ENCODE results near the gene BMPR1A.
"Not testable (repeated sequence)": the region's sequence is repeated elsewhere in the genome, so short reads cannot be mapped to it uniquely, and the experiment has no call there.

The BMPR1A gene

DNA sequence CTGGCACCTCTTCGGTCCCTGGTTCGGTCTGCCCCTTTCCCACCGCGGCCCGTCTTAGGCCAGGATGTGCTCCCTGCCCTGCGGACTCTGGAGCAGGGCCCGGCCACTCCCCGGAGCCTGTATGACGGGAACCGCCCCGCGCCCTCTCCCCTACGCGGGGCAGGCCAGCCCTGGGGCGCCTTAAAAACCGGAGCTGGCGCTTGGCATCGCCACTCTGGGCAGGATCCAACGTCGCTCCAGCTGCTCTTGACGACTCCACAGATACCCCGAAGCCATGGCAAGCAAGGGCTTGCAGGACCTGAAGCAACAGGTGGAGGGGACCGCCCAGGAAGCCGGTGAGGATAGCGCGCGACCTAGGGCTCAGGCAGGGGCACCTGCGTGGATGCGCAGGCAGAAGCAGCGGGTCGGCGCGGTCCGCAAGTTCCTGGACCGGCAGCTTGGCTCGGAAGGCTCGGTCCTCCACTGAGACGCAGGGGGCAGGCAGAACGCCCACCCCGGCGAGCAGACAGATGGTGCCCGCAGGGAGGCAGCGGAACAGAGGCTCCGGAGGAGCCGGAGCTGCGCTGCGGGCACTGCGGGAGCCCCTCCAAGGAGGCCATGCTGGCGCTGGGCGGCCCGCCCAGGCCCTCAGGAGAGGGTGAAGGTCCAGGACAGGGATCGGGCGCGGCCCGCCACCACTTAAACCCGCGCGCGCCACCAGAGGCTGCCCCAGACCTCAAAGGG is 212.0 kb downstream of the BMPR1A start, which contains the start of gene ADIRF:
Gene ADIRF (plus strand): TSS at position 212 of the 723 bp plus-strand sequence. CDS start 63 bp downstream, at position 275.
- DNase-seq (ENCODE audit: low read depth in 2 of 2) = no peak

DNA sequence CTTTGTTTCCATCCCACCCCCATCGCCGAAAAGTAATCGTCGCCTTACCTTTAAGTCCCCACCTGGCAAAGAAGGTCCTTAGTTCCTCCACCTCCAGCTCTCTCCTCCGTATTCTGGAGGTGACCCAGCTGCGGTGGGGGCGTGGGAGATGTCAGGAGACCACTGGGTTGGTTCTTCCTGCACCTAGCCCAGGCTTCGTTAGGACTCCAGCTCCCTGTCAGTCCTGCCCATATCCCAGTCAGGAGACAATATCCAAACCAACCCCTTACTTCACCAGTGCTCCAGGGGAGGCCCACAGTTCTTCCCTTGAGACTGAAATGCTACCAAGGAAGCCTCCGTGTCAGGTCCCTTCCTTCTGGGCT is 212.6 kb downstream of the BMPR1A start:
- no peak for DNase-seq (ENCODE audit: low read depth in 2 of 2)

DNA sequence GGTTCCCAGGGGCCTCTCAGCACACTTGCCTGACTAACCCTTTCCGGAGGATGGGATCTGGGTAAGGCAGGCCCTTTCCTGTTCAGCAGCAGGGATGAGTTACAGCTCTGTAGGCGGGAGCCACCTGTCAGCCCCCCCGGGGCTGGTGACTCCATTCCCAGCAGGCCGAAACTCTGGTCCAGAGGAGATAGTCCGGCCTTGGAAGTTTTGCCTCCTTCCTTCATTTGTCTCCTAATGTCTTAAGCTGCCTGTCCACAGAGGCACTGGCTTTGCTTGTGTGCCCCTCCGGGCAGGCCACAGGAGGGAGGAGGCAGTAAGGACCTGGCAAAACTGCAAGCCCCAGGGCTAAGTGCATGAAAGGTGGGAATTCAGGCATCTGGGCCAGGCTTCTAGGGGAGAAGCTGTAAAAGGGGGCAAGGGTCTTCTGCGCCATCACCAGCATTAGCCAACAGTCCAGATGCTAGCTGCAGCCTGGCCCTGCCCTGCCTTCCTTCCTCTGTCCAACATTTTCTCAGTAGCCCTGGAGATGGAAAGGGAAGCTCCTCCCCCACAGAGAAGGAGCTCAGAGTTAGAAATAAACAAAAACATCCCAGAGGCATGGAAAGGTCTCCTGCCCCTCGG is 213.1 kb downstream of the BMPR1A start:
- no peak for DNase-seq (ENCODE audit: low read depth in 2 of 2)

DNA sequence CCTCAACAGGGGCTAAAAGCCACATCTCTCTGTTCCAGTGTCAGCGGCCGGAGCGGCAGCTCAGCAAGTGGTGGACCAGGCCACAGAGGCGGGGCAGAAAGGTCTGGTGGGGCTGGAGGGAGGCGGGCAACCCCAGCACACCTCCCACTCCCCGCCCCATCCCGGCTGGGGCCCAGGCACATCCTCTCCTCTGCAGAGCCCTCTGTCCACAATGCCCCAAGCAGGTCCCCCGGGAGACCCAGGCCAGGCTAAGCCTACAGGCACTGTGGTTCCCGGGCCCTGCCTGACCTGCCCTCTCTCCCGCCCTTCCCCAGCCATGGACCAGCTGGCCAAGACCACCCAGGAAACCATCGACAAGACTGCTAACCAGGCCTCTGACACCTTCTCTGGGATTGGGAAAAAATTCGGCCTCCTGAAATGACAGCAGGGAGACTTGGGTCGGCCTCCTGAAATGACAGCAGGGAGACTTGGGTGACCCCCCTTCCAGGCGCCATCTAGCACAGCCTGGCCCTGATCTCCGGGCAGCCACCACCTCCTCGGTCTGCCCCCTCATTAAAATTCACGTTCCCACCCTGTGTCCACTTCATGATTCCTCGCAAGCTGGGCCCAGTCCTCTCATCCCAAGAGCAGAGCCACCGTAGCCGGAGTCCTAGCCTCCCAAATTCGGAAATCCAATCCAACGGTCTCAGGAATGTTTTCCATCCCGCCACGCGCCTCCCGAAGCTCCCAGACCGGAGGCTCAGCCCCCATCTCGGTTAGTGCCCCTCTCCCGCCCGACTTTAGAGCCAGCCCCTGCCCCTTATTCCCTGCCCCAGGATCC is 214.0 kb downstream of the BMPR1A start:
- no peak for DNase-seq (ENCODE audit: low read depth in 2 of 2)

DNA sequence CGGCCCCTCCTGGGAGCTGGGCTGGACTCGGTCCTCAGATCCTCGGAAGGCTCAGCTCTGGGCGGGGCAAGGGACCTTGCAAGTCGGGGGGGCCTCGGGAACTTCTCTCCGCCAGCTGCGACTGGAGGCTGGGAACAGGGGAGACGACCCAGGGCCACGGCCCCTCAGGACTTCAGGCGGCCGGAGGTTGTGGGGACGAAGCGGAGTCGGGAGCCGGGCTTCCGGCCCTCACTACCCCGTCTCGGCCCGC is 214.5 kb downstream of the BMPR1A start:
- DNase-seq (ENCODE audit: low read depth in 2 of 2) = no peak

DNA sequence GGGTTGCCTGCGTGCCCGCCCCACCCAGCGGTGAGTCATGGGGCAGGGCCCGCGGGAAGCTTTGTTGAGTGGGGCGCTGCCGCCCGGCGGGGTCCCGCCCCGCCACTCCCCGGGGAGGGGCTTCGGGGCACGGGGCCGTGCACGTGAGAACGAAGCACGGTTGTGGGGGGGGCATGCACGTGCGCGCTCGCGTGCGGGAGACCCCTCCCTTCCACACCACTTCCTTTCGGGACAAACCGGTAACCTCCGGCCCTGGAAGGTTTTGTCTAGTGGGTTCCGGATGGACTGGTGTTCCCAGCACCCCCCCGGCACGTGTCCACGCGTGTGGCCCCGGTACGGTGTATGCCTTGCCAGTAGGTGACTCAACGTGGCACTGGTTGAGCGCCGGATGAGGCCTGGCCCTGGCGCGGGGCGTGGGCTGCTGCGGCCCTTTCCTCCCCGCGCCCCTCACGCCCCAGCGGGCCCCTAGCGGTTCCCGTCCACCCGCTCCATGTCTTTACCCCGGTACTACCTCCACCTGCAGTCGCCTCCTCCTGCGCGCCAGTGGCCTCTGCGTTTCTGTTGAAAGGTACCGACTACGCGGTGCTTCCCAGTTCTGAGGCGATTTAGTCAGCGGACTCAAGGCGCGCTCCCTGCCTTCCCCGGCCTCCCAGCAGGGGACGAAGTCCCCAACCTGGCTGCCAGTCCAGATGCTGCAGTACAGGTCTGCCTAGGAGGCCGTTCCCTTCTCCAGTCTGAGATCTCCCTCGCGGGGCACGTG is 215.0 kb downstream of the BMPR1A start:
- peak; percentile 70 to 75 for DNase-seq (ENCODE audit: low read depth in 2 of 2)

DNA sequence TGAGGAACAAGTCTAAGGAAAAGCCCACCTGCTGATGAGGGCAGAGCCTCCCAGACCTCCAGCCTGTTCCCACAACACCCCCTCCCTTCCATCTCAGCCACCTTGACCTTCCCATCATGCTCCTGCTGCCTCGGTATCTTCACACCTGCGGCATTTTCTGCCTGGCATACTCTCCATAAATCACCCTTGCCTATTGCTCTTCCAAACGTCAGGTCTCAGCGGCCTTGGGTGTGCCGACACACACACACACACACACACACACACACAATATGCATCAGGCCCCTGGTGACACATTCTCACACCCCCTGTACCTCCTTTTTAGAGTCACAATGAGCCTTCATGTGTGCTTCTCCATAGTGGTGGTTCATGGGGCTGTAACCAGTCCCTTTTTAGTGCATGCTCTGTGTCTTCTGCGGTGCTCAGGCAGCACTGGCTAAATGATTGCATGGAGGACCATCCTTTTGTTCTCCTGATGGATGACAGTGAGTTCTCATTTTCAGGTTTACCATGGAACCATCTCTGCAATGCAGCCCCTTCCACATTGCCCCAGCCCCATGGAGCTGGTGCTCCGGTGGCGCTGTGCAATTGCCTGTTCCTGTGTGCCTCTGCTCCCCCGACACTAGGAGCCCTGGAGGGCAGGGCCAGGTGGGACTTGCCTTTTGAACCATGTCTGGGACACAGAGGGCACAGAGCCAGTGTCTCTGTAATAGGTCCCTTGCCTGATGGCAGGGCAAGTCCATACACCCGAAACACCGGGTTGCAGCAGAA is 216.4 kb downstream of the BMPR1A start:
- DNase-seq (ENCODE audit: low read depth in 2 of 2) = no peak

DNA sequence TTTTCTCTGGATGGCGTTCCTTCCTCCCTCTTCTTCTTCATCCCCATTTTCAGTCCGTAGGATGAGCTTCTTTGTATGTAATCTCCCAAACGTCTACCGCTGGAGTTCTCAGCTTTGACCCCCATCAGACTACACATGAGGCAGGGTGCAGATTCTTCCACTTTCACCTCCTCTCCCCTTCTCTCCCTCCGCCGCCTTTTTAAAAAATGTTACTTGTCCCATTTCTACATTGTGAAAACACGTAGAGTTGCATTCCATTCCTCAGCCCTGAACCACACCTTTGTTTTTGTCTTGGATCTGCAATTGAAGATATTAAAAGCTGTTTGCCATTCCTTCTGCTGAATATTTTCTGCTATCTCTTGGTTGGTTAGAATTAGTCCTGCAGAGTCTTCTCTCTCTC is 218.1 kb downstream of the BMPR1A start:
- no peak for DNase-seq (ENCODE audit: low read depth in 2 of 2)

DNA sequence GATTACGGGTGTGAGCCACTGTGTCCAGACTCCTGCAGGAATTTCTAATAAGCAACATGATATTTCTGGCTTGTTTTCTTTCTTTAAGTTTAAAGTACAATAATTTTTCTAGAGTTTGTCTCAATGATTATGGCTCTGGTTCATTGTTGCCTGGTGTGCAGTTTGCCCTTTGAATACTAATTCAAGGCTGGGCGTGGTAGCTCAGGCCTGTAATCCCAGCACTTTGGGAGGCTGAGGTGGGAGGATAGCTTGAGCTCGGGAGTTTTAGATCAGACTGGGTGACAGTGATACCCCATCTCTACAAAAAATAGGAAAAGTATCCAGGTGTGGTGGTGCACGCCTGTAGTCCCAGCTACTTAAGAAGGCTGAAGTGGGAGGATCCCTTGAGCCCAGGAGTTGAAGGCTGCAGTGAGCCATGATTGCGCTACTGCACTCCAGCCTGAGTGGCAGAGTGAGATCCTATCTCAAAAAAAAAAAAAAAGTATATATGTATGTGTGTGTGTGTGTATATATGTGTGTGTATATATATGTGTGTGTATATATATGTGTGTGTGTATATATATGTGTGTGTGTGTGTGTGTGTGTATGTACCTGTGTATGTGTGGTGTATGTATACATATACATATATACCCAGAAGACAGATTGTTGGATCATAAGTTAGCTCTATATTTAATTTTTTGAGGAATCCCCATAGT is 220.1 kb downstream of the BMPR1A start:
- DNase-seq (ENCODE audit: low read depth in 2 of 2) = no peak

DNA sequence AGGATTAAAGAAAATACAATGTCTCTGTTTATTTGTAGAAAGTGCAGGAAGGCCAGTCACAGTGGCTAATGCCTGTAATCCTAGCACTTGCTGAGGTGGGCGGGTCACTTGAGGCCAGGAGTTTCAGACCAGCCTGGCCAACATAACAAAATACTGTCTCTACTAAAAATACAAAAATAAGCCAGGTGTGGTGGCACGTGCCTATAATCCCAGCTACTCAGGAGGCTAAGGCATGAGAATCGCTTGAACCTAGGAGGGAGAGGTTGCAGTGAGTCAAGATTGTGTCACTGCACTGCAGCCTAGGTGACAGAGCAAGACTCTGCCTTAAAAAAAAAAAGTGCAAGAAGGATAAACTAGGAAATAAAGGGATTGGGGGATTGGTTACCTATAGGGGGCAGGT is 222.0 kb downstream of the BMPR1A start:
- DNase-seq (ENCODE audit: low read depth in 2 of 2) = not testable (repeated sequence)

DNA sequence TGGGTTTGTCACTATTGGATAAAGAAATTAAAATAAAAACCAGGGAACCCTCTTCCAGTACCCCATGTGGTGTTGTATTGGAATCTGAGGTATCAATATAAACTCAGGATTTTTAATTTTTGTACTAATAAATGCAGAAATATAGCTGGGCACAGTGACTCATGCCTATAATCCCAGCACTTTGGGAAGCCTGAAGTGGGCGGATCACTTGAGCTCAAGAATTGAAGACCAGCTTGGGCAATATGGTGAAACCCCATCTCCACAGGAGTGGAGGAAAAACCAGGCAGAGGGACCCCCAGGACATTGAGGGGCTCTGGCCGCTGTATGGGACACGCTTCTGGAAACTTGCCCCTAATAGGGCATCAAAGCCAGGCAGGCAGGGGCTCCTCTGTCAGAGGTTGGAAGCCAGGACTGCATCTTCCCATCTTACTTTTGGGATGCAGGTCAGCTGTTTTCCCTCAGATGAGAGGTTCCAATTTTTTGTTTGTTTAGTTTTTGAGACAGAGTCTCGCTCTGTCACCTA is 222.9 kb downstream of the BMPR1A start:
- no peak for DNase-seq (ENCODE audit: low read depth in 2 of 2)

DNA sequence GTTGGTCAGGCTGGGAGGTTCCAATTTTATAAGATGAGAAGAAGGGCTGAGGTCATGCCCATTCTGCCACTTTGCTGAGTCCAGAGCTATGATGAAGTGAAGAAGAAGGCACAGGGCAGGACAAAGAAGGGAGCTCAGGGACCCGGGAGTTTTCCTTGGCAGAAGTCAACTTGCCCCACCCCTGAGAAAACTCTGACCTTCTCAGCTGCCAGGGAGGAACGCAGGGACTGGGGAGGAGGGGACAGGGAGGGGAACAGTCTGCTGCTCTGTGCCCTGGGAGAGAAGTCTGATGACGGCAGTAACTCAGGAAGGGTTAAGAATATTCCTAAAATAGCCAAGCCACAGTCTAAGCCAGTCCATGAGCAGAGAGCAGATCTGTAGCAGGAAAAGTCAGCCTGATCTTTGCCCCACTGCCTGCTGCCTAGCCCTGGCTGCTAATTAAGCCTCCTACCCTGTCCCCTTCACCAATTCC is 223.6 kb downstream of the BMPR1A start:
- no peak for DNase-seq (ENCODE audit: low read depth in 2 of 2)

DNA sequence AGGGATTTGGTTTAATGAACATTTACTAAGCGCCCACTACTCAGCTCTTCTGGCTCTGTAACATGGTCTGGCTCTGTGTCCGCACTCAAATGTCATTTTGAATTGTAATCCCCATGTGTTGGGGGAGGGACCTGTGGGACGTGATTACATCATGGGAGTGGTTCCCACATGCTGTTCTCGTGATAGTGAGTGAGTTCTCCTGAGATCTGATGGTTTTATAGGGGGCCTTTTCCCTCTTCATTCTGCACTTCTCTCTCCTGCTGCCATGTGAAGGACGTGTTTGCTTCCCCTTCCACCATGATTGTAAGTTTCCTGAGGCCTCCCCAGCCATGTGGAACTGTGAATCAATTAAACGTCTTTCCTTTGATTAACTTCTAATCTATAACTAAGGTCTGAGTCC is 224.6 kb downstream of the BMPR1A start:
- DNase-seq (ENCODE audit: low read depth in 2 of 2) = not testable (repeated sequence)

DNA sequence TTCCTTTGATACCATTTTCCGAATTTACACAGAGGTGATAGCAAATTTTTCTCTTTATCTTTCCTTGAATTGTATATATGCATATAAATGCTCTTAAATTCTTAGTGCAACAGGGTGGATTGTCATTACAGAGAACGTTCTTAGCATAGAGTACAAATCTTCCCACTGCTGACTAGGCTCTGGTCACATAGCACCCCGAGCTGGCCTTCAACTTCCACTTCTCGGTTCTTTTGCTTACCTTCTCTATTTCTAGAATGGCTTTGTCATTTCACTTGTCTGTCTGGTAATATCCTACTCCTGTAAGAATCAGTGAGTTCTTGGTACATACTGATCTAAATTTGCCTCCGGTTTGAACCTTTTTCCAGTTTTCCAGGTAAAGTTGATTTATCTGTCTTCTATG is 225.3 kb downstream of the BMPR1A start:
- DNase-seq (ENCODE audit: low read depth in 2 of 2) = no peak
